ENCODE data around the gene RBM25.

The RBM25 gene

GRCh38 chr14:73168691-73169090 is 110.4 kb downstream of the RBM25 start:
- no peak for DNase-seq (ENCODE audit: low read depth, low spot score)

- DNase-seq (ENCODE audit: low read depth, low spot score), result peak; percentile 73
These were observed 111.5 kb downstream of the RBM25 start for GRCh38 chr14:73169855-73170254.

- no peak for DNase-seq (ENCODE audit: low read depth, low spot score)
These were observed 112.4 kb downstream of the RBM25 start for GRCh38 chr14:73170686-73171085.

- DNase-seq (ENCODE audit: low read depth, low spot score), result no peak
These were observed 114.2 kb downstream of the RBM25 start for GRCh38 chr14:73172500-73172899.

- DNase-seq (ENCODE audit: low read depth, low spot score), result no peak
These were observed 114.9 kb downstream of the RBM25 start for GRCh38 chr14:73173092-73173735.
